ENCODE measurements around the gene SPDYE5.

SPDYE5 gene

GRCh38 chr7:75534727-75535307, 42.7 kb downstream of the SPDYE5 start:
- TF ChIP-seq ZBTB7A (IDR thresholded peaks at IDR 0.05; ENCODE audit: low read depth) (no peak), CREB1 (IDR thresholded peaks at IDR 0.05; ENCODE audit: low read depth) (no peak), RAD21 (IDR thresholded peaks at IDR 0.05; ENCODE audit: low read depth) (no peak), TEAD4 (IDR thresholded peaks at IDR 0.05) (no peak), TCF12 (IDR thresholded peaks at IDR 0.05; ENCODE audit: low read depth) (no peak), USF1 (IDR thresholded peaks at IDR 0.05) (no peak), EP300 (IDR thresholded peaks at IDR 0.05; ENCODE audit: borderline replicate concordance) (no peak), YY1 (IDR thresholded peaks at IDR 0.05; ENCODE audit: low read depth) (no peak)

GRCh38 chr7:75536491-75536890, 44.4 kb downstream of the SPDYE5 start:
- TF ChIP-seq MAX (IDR thresholded peaks at IDR 0.05) (no peak), ZBTB7A (IDR thresholded peaks at IDR 0.05; ENCODE audit: low read depth) (no peak), FOXM1 (IDR thresholded peaks at IDR 0.05; ENCODE audit: borderline replicate concordance, low read depth) (no peak), CEBPB (IDR thresholded peaks at IDR 0.05) (no peak), REST (IDR thresholded peaks at IDR 0.05; ENCODE audit: low read depth) (no peak), USF1 (IDR thresholded peaks at IDR 0.05) (no peak), TAF1 (IDR thresholded peaks at IDR 0.05; ENCODE audit: low read depth) (no peak), NFIC (IDR thresholded peaks at IDR 0.05) (no peak), CREB1 (IDR thresholded peaks at IDR 0.05; ENCODE audit: low read depth) (no peak)

GRCh38 chr7:75536940-75537538, 44.9 kb downstream of the SPDYE5 start:
- no peak for TF ChIP-seq ZBTB7A (IDR thresholded peaks at IDR 0.05; ENCODE audit: low read depth)
- no peak for TF ChIP-seq TAF1 (IDR thresholded peaks at IDR 0.05; ENCODE audit: low read depth)
- TF ChIP-seq NFIC (IDR thresholded peaks at IDR 0.05), result no peak
- no peak for TF ChIP-seq YY1 (IDR thresholded peaks at IDR 0.05; ENCODE audit: low read depth)
- no peak for TF ChIP-seq MAX (IDR thresholded peaks at IDR 0.05)
- TF ChIP-seq EGR1 (IDR thresholded peaks at IDR 0.05), result no peak
- TF ChIP-seq FOXM1 (IDR thresholded peaks at IDR 0.05; ENCODE audit: borderline replicate concordance, low read depth), result no peak
- no peak for TF ChIP-seq REST (IDR thresholded peaks at IDR 0.05; ENCODE audit: low read depth)
- TF ChIP-seq TEAD4 (IDR thresholded peaks at IDR 0.05), result no peak
- TF ChIP-seq TCF12 (IDR thresholded peaks at IDR 0.05; ENCODE audit: low read depth), result no peak
- TF ChIP-seq CREB1 (IDR thresholded peaks at IDR 0.05; ENCODE audit: low read depth), result no peak
- TF ChIP-seq USF1 (IDR thresholded peaks at IDR 0.05), result no peak
- TF ChIP-seq RAD21 (IDR thresholded peaks at IDR 0.05; ENCODE audit: low read depth), result no peak
- no peak for TF ChIP-seq EP300 (IDR thresholded peaks at IDR 0.05; ENCODE audit: borderline replicate concordance)
- TF ChIP-seq CEBPB (IDR thresholded peaks at IDR 0.05), result no peak

GRCh38 chr7:75537731-75538130, 45.6 kb downstream of the SPDYE5 start:
- TF ChIP-seq TAF1 (IDR thresholded peaks at IDR 0.05; ENCODE audit: low read depth), result no peak
- TF ChIP-seq EGR1 (IDR thresholded peaks at IDR 0.05), result no peak
- no peak for TF ChIP-seq EP300 (IDR thresholded peaks at IDR 0.05; ENCODE audit: borderline replicate concordance)
- TF ChIP-seq RAD21 (IDR thresholded peaks at IDR 0.05; ENCODE audit: low read depth), result no peak
- TF ChIP-seq YY1 (IDR thresholded peaks at IDR 0.05; ENCODE audit: low read depth), result no peak
- TF ChIP-seq USF1 (IDR thresholded peaks at IDR 0.05), result no peak
- TF ChIP-seq CREB1 (IDR thresholded peaks at IDR 0.05; ENCODE audit: low read depth), result no peak
- no peak for TF ChIP-seq ZBTB7A (IDR thresholded peaks at IDR 0.05; ENCODE audit: low read depth)
- TF ChIP-seq REST (IDR thresholded peaks at IDR 0.05; ENCODE audit: low read depth), result no peak
- no peak for TF ChIP-seq CEBPB (IDR thresholded peaks at IDR 0.05)
- TF ChIP-seq NFIC (IDR thresholded peaks at IDR 0.05), result no peak
- no peak for TF ChIP-seq TEAD4 (IDR thresholded peaks at IDR 0.05)
- no peak for TF ChIP-seq MAX (IDR thresholded peaks at IDR 0.05)
